Measurements from ENCODE around the gene MORN5.

DNA sequence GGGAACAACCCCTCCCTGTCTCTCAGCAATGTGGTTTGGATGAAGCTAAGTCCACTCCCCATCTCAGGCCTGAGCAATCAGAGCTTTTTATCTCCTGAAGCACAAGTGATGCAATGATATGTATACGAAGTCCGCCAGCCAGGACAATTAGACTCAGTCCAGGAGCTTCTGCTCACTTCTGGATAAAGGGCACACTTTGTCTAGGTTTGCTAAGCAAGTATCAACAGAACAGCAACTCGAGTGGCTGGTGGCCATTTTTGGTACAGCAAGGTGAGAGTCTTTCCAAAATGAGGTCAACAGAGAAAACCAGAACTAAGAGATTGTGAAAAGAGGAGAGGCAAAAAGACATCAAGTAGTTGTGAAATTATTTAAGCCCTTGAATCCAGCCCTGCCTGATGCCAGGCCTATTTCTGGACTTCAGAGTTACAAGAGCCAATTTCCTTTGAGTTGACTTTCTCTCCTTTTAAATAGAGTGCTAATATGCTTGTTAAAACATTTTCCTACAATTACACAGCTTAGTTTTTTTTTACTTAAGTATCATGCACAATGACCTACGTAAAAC is 8.4 kb upstream of the MORN5 start:
- TF ChIP-seq, protein P1, sequence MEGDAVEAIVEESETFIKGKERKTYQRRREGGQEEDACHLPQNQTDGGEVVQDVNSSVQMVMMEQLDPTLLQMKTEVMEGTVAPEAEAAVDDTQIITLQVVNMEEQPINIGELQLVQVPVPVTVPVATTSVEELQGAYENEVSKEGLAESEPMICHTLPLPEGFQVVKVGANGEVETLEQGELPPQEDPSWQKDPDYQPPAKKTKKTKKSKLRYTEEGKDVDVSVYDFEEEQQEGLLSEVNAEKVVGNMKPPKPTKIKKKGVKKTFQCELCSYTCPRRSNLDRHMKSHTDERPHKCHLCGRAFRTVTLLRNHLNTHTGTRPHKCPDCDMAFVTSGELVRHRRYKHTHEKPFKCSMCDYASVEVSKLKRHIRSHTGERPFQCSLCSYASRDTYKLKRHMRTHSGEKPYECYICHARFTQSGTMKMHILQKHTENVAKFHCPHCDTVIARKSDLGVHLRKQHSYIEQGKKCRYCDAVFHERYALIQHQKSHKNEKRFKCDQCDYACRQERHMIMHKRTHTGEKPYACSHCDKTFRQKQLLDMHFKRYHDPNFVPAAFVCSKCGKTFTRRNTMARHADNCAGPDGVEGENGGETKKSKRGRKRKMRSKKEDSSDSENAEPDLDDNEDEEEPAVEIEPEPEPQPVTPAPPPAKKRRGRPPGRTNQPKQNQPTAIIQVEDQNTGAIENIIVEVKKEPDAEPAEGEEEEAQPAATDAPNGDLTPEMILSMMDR (tag by site-specific recombination; IDR thresholded peaks at IDR 0.05), result no peak
- TF ChIP-seq EGR2 (tag by site-specific recombination; IDR thresholded peaks at IDR 0.05; ENCODE audit: low read depth), result no peak

All from HEK293 (cell line).